Osteoblast (primary cell): ENCODE results near the gene NHLRC4. TPM values are rescaled to one million over a fixed set of nuclear protein-coding genes. Genes with fewer than 3 reads are reported as not detected.

Experiments used
- DNase-seq: peaks from one replicate; pipeline ENCODE4 v3.0.0; 2011; ENCODE audit warnings: low spot score, mixed read lengths; ENCODE audit not compliant: insufficient read length; ENCODE audit errors: missing footprints
- H2AFZ ChIP-seq: 2 replicates; pipeline ENCODE4 v1.6.0; 2011; ENCODE audit warnings: mild to moderate bottlenecking, low read length
- H3K27ac ChIP-seq: 2 replicates; pipeline ENCODE4 v1.5.1; 2011; ENCODE audit warnings: mild to moderate bottlenecking, low read depth, low read length, moderate library complexity
- H3K27me3 ChIP-seq: 2 replicates; pipeline ENCODE4 v1.6.0; 2012; ENCODE audit warnings: mild to moderate bottlenecking, control low read depth, inconsistent platforms, low read length, moderate library complexity; ENCODE audit not compliant: insufficient read depth
- H3K36me3 ChIP-seq: 2 replicates; pipeline ENCODE4 v1.5.1; 2011; ENCODE audit warnings: mild to moderate bottlenecking, low read length, control low read depth, moderate library complexity; ENCODE audit not compliant: insufficient read depth
- H3K4me1 ChIP-seq: 2 replicates; pipeline ENCODE4 v1.5.1; 2011; ENCODE audit warnings: mild to moderate bottlenecking, low read length, control low read depth, moderate library complexity; ENCODE audit not compliant: insufficient read depth
- H3K4me2 ChIP-seq: 2 replicates; pipeline ENCODE4 v1.6.0; 2011; ENCODE audit warnings: mild to moderate bottlenecking, low read length; ENCODE audit not compliant: insufficient read depth
- H3K4me3 ChIP-seq: fragments of 200-600 bp; sonication (generic); 3 replicates; pipeline ENCODE4 v1.5.1; 2012; ENCODE audit warnings: mild to moderate bottlenecking, low read length, inconsistent platforms; ENCODE audit not compliant: insufficient read depth
- H3K79me2 ChIP-seq: 2 replicates; pipeline ENCODE4 v1.6.0; 2012; ENCODE audit warnings: mild to moderate bottlenecking, low read length, control low read depth, inconsistent platforms; ENCODE audit not compliant: insufficient read depth
- H3K9me3 ChIP-seq: 2 replicates; pipeline ENCODE4 v1.5.1; 2011; ENCODE audit warnings: low read depth, low read length, control low read depth
- H4K20me1 ChIP-seq: 2 replicates; pipeline ENCODE4 v1.6.0; 2012; ENCODE audit warnings: mild to moderate bottlenecking, low read length, control low read depth; ENCODE audit not compliant: insufficient read depth
- CTCF ChIP-seq: IDR thresholded peaks from 2 replicates; pipeline ENCODE4 v1.5.1; 2011; ENCODE audit warnings: mild to moderate bottlenecking, low read depth, low read length, moderate library complexity; ENCODE audit errors: extremely low read depth
- total RNA-seq: library from RNA; depleted of rRNA; stranded (reverse); fragments of >200 nt; gene quantifications from 2 replicates; pipeline ENCODE4 v1.2.3, GENCODE V29; 2012

Gene NHLRC4
- total RNA-seq, 1 donor: 2.2 TPM

DNA sequence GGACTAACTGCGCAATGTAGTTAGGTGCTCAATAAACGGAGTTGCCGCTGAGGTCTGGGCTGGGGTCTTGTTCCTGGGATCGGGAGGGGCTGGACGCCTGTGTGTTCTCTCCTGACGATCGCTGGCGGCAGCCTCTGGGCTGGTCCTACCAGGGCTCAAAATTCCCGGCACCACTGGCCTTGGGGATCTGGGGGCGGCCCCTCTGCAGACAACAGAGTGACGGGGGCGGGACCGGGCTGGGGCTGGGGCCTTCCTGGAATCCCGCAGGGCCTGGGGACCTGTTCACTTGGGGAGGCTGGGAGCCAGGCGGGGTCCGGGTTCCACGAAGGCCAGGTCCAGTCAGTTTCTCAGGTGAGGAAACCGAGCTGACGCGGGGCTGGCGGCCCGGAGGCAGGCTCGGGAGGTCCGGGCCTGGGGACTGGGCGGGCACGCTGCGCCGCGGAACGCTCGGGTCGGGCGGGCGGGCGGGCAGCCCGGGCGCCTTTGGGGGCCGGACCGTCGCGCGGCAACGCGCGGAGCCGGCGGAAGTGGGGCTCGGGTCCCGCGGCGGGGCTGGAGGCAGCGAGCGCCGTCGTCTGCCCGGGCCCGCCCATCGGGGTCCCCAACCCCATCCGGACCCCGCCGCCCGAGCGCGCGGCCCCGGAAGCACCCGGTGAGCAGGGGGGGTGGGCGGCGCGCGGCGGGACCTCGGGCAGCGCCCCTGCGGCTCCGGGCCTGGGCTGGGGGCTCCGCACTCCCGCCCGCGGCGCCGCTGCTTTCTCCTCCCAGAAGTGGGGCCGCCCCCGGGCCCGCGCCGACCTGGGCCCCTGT, 2.8 kb downstream of the NHLRC4 start, which contains the start of gene PIGQ:
PIGQ (plus strand) TSS at position 524 of the 810 bp plus-strand sequence. CDS start 4,107 bp downstream, outside the sequence.
- no peaks in the 10 kb centered on the region for H3K9me3 ChIP-seq
- no peaks in the 10 kb centered on the region for H3K36me3 ChIP-seq
- H2AFZ ChIP-seq: peak within 1 kb of the TSS; percentile 85
- no peak for TF ChIP-seq CTCF
- H4K20me1 ChIP-seq: peaks cover 8% of the 10 kb centered on the region
- H3K27ac ChIP-seq: peak within 1 kb of the TSS; percentile 37
- H3K27me3 ChIP-seq: no peaks in the 10 kb centered on the region
- peak; percentile 100 for DNase-seq
- peaks cover 5% of the 10 kb centered on the region for H3K4me1 ChIP-seq
- H3K4me3 ChIP-seq: peak within 1 kb of the TSS; percentile 88
- peak within 1 kb of the TSS; percentile 86 for H3K4me2 ChIP-seq
- H3K79me2 ChIP-seq: peaks cover 34% of the 10 kb centered on the region

- TF ChIP-seq CTCF: no peak
- no peak overlapping the region for H3K27ac ChIP-seq
- peaks cover 5% of the 10 kb centered on the region for H3K4me1 ChIP-seq
- no peak overlapping the region for H3K4me3 ChIP-seq
- peaks cover 34% of the 10 kb centered on the region for H3K79me2 ChIP-seq
- no peak overlapping the region for H2AFZ ChIP-seq
- H3K27me3 ChIP-seq: no peaks in the 10 kb centered on the region
- H3K9me3 ChIP-seq: no peaks in the 10 kb centered on the region
- peaks cover 12% of the 10 kb centered on the region for H4K20me1 ChIP-seq
- H3K36me3 ChIP-seq: no peaks in the 10 kb centered on the region
- DNase-seq: no peak
- H3K4me2 ChIP-seq: no peak overlapping the region
These were observed 6.3 kb downstream of the NHLRC4 start for GRCh38 chr16:572865-573650.

- peaks cover 3% of the 10 kb centered on the region for H3K4me1 ChIP-seq
- peaks cover 34% of the 10 kb centered on the region for H3K79me2 ChIP-seq
- no peak for DNase-seq
- H4K20me1 ChIP-seq: peaks cover 12% of the 10 kb centered on the region
- no peak overlapping the region for H3K4me3 ChIP-seq
- no peaks in the 10 kb centered on the region for H3K27me3 ChIP-seq
- no peaks in the 10 kb centered on the region for H3K36me3 ChIP-seq
- no peak overlapping the region for H3K4me2 ChIP-seq
- no peaks in the 10 kb centered on the region for H3K9me3 ChIP-seq
- no peak overlapping the region for H3K27ac ChIP-seq
- no peak overlapping the region for H2AFZ ChIP-seq
- TF ChIP-seq CTCF: no peak
These were observed 7.4 kb downstream of the NHLRC4 start for GRCh38 chr16:574021-574760.
